GM23338 (cell line): ENCODE data around the gene RSRC2.

Source experiments
- CREB1 ChIP-seq: fragments of 250-450 bp; sonication (Bioruptor Pico); IDR thresholded peaks from 2 replicates; pipeline ENCODE4 v1.5.0; 2020; ENCODE audit warnings: low read depth, mild to moderate bottlenecking, moderate library complexity
- EZH2 ChIP-seq: fragments of 200-600 bp; sonication (generic); IDR thresholded peaks from one replicate; pipeline ENCODE4 v1.8.0; 2017; ENCODE audit warnings: antibody characterized with exemption, mild to moderate bottlenecking, low read depth; ENCODE audit not compliant: unreplicated experiment
- EZH2phosphoT487 ChIP-seq: fragments of 200-600 bp; sonication (generic); IDR thresholded peaks from one replicate; pipeline ENCODE4 v1.8.1; 2018; ENCODE audit warnings: antibody characterized with exemption; ENCODE audit not compliant: unreplicated experiment
- JUNB ChIP-seq: IDR thresholded peaks from one replicate; pipeline ENCODE4 v1.6.1; 2016; ENCODE audit warnings: antibody characterized with exemption; ENCODE audit not compliant: unreplicated experiment
- NANOG ChIP-seq: IDR thresholded peaks from 2 replicates; pipeline ENCODE4 v1.6.1; 2016; ENCODE audit warnings: antibody characterized with exemption, borderline replicate concordance
- POLR2AphosphoS5 ChIP-seq: IDR thresholded peaks from 2 replicates; pipeline ENCODE4 v1.6.1; 2016; ENCODE audit warnings: antibody characterized with exemption, low read depth
- STAT1 ChIP-seq: IDR thresholded peaks from one replicate; pipeline ENCODE4 v1.6.1; 2016; ENCODE audit warnings: antibody characterized with exemption; ENCODE audit not compliant: unreplicated experiment
- ZNF114 ChIP-seq: fragments of 250-450 bp; sonication (Bioruptor Pico); IDR thresholded peaks from 2 replicates; pipeline ENCODE4 v1.5.0; 2020; ENCODE audit warnings: mild to moderate bottlenecking, moderate library complexity
- TF ChIP-seq, protein P1 (sequence below), 2 experiments: fragments of 200-600 bp in 1 of 2; sonication (generic) in 1 of 2; conservative IDR thresholded peaks; 2 replicates each; pipeline versions ENCODE4 v1.5.1 to v1.6.1; 2016 to 2017; ENCODE audit warnings: antibody characterized with exemption in 2 of 2, low read depth in 2 of 2, mild to moderate bottlenecking in 2 of 2, moderate library complexity in 1 of 2
- TF ChIP-seq, protein P2 (sequence below): IDR thresholded peaks from one replicate; pipeline ENCODE4 v1.6.1; 2018; ENCODE audit warnings: antibody characterized with exemption; ENCODE audit not compliant: unreplicated experiment
- TF ChIP-seq, protein P3 (sequence below): IDR thresholded peaks from 2 replicates; pipeline ENCODE4 v1.6.1; 2016; ENCODE audit warnings: antibody characterized with exemption
- TF ChIP-seq, protein P4 (sequence below): fragments of 250-450 bp; sonication (Bioruptor Pico); IDR thresholded peaks from 2 replicates; pipeline ENCODE4 v1.5.0; 2020; ENCODE audit warnings: mild to moderate bottlenecking, moderate library complexity

DNA sequence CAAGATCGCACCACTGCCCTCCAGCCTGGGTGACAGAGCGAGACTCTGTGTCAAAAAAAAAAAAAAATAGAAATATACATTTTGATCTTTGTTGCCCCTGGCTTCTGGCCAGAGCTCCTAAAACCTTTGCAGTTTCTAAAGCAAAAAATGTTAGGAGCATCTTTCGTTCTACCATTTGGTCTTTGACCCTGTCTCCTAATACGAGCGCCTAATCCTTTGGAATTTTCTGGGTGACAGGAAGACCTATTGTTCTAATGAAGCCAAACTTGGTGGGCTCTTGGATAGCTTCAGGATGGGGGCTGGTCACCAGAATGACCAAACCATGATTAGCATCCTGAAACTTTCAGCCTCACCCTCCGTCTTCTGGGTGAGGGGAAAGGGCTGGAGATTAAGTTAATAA, 72.0 kb downstream of the RSRC2 start:
- TF ChIP-seq EZH2 (no peak), STAT1 (no peak), EZH2phosphoT487 (no peak), POLR2AphosphoS5 (no peak), CREB1 (CRISPR knock-in tag) (no peak), NANOG (no peak), ZNF114 (CRISPR knock-in tag) (no peak), JUNB (no peak)
- TF ChIP-seq, protein P1, sequence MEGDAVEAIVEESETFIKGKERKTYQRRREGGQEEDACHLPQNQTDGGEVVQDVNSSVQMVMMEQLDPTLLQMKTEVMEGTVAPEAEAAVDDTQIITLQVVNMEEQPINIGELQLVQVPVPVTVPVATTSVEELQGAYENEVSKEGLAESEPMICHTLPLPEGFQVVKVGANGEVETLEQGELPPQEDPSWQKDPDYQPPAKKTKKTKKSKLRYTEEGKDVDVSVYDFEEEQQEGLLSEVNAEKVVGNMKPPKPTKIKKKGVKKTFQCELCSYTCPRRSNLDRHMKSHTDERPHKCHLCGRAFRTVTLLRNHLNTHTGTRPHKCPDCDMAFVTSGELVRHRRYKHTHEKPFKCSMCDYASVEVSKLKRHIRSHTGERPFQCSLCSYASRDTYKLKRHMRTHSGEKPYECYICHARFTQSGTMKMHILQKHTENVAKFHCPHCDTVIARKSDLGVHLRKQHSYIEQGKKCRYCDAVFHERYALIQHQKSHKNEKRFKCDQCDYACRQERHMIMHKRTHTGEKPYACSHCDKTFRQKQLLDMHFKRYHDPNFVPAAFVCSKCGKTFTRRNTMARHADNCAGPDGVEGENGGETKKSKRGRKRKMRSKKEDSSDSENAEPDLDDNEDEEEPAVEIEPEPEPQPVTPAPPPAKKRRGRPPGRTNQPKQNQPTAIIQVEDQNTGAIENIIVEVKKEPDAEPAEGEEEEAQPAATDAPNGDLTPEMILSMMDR (conservative IDR thresholded peaks at IDR 0.05; ENCODE audit: low read depth in 2 of 2) = no peak
- TF ChIP-seq, protein P2, sequence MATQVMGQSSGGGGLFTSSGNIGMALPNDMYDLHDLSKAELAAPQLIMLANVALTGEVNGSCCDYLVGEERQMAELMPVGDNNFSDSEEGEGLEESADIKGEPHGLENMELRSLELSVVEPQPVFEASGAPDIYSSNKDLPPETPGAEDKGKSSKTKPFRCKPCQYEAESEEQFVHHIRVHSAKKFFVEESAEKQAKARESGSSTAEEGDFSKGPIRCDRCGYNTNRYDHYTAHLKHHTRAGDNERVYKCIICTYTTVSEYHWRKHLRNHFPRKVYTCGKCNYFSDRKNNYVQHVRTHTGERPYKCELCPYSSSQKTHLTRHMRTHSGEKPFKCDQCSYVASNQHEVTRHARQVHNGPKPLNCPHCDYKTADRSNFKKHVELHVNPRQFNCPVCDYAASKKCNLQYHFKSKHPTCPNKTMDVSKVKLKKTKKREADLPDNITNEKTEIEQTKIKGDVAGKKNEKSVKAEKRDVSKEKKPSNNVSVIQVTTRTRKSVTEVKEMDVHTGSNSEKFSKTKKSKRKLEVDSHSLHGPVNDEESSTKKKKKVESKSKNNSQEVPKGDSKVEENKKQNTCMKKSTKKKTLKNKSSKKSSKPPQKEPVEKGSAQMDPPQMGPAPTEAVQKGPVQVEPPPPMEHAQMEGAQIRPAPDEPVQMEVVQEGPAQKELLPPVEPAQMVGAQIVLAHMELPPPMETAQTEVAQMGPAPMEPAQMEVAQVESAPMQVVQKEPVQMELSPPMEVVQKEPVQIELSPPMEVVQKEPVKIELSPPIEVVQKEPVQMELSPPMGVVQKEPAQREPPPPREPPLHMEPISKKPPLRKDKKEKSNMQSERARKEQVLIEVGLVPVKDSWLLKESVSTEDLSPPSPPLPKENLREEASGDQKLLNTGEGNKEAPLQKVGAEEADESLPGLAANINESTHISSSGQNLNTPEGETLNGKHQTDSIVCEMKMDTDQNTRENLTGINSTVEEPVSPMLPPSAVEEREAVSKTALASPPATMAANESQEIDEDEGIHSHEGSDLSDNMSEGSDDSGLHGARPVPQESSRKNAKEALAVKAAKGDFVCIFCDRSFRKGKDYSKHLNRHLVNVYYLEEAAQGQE = no peak
- TF ChIP-seq, protein P3, sequence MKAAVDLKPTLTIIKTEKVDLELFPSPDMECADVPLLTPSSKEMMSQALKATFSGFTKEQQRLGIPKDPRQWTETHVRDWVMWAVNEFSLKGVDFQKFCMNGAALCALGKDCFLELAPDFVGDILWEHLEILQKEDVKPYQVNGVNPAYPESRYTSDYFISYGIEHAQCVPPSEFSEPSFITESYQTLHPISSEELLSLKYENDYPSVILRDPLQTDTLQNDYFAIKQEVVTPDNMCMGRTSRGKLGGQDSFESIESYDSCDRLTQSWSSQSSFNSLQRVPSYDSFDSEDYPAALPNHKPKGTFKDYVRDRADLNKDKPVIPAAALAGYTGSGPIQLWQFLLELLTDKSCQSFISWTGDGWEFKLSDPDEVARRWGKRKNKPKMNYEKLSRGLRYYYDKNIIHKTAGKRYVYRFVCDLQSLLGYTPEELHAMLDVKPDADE = no peak
- TF ChIP-seq, protein P4, sequence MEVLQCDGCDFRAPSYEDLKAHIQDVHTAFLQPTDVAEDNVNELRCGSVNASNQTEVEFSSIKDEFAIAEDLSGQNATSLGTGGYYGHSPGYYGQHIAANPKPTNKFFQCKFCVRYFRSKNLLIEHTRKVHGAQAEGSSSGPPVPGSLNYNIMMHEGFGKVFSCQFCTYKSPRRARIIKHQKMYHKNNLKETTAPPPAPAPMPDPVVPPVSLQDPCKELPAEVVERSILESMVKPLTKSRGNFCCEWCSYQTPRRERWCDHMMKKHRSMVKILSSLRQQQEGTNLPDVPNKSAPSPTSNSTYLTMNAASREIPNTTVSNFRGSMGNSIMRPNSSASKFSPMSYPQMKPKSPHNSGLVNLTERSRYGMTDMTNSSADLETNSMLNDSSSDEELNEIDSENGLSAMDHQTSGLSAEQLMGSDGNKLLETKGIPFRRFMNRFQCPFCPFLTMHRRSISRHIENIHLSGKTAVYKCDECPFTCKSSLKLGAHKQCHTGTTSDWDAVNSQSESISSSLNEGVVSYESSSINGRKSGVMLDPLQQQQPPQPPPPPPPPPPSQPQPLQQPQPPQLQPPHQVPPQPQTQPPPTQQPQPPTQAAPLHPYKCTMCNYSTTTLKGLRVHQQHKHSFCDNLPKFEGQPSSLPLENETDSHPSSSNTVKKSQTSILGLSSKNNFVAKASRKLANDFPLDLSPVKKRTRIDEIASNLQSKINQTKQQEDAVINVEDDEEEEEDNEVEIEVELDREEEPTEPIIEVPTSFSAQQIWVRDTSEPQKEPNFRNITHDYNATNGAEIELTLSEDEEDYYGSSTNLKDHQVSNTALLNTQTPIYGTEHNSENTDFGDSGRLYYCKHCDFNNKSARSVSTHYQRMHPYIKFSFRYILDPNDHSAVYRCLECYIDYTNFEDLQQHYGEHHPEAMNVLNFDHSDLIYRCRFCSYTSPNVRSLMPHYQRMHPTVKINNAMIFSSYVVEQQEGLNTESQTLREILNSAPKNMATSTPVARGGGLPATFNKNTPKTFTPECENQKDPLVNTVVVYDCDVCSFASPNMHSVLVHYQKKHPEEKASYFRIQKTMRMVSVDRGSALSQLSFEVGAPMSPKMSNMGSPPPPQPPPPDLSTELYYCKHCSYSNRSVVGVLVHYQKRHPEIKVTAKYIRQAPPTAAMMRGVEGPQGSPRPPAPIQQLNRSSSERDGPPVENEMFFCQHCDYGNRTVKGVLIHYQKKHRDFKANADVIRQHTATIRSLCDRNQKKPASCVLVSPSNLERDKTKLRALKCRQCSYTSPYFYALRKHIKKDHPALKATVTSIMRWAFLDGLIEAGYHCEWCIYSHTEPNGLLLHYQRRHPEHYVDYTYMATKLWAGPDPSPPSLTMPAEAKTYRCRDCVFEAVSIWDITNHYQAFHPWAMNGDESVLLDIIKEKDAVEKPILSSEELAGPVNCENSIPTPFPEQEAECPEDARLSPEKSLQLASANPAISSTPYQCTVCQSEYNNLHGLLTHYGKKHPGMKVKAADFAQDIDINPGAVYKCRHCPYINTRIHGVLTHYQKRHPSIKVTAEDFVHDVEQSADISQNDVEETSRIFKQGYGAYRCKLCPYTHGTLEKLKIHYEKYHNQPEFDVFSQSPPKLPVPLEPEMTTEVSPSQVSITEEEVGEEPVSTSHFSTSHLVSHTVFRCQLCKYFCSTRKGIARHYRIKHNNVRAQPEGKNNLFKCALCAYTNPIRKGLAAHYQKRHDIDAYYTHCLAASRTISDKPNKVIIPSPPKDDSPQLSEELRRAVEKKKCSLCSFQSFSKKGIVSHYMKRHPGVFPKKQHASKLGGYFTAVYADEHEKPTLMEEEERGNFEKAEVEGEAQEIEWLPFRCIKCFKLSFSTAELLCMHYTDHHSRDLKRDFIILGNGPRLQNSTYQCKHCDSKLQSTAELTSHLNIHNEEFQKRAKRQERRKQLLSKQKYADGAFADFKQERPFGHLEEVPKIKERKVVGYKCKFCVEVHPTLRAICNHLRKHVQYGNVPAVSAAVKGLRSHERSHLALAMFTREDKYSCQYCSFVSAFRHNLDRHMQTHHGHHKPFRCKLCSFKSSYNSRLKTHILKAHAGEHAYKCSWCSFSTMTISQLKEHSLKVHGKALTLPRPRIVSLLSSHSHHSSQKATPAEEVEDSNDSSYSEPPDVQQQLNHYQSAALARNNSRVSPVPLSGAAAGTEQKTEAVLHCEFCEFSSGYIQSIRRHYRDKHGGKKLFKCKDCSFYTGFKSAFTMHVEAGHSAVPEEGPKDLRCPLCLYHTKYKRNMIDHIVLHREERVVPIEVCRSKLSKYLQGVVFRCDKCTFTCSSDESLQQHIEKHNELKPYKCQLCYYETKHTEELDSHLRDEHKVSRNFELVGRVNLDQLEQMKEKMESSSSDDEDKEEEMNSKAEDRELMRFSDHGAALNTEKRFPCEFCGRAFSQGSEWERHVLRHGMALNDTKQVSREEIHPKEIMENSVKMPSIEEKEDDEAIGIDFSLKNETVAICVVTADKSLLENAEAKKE = no peak
